Prostate gland (tissue), 2 donors: ENCODE results near the gene C1GALT1C1L.
"Not testable (repeated sequence)": the region's sequence is repeated elsewhere in the genome, so short reads cannot be mapped to it uniquely, and the experiment has no call there.

Experiments
- POLR2A ChIP-seq: fragments of 450-650 bp; IDR thresholded peaks from one replicate; pipeline ENCODE4 v1.6.1; 2016; ENCODE audit warnings: antibody characterized with exemption, mild to moderate bottlenecking
- POLR2AphosphoS5 ChIP-seq: sonication (generic); formaldehyde crosslinking; IDR thresholded peaks from one replicate; pipeline ENCODE4 v1.6.1; 2017; ENCODE audit warnings: antibody characterized with exemption
- TF ChIP-seq, protein P1 (sequence below), 4 experiments: fragments of 200-600 bp in 2 of 4; fragments of 450-650 bp in 2 of 4; sonication (generic) in 2 of 4; IDR thresholded peaks; 1 replicate in 3 of 4; 2 replicates in 1 of 4; pipeline ENCODE4 v1.5.1; 2016 to 2019; ENCODE audit warnings: antibody characterized with exemption in 4 of 4, mild to moderate bottlenecking in 2 of 4, moderate library complexity in 2 of 4

DNA sequence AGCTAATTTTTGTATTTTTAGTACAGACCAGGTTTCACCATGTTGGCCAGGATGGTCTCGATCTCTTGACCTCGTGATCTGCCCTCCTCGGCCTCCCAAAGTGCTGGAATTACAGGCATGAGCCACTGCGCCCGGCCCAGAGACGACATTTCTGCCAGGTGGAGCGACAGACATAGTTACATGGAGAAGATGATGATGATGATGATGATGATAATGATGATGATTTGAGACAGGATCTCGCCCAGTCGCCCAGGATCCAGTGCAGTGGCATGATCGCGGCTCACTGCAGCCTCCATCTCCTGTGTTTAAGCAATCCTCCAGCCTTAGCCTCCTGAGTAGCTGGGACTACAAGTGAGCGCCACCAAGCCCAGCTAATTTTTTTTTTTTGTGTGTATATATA lies 40.1 kb downstream of the C1GALT1C1L start:
- TF ChIP-seq, protein P1, sequence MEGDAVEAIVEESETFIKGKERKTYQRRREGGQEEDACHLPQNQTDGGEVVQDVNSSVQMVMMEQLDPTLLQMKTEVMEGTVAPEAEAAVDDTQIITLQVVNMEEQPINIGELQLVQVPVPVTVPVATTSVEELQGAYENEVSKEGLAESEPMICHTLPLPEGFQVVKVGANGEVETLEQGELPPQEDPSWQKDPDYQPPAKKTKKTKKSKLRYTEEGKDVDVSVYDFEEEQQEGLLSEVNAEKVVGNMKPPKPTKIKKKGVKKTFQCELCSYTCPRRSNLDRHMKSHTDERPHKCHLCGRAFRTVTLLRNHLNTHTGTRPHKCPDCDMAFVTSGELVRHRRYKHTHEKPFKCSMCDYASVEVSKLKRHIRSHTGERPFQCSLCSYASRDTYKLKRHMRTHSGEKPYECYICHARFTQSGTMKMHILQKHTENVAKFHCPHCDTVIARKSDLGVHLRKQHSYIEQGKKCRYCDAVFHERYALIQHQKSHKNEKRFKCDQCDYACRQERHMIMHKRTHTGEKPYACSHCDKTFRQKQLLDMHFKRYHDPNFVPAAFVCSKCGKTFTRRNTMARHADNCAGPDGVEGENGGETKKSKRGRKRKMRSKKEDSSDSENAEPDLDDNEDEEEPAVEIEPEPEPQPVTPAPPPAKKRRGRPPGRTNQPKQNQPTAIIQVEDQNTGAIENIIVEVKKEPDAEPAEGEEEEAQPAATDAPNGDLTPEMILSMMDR (IDR thresholded peaks at IDR 0.05) = not testable (repeated sequence)
- not testable (repeated sequence) for TF ChIP-seq POLR2A, POLR2AphosphoS5
